ENCODE results near the gene SGSH.
"Not testable (repeated sequence)": the region's sequence is repeated elsewhere in the genome, so short reads cannot be mapped to it uniquely, and the experiment has no call there.

DNA sequence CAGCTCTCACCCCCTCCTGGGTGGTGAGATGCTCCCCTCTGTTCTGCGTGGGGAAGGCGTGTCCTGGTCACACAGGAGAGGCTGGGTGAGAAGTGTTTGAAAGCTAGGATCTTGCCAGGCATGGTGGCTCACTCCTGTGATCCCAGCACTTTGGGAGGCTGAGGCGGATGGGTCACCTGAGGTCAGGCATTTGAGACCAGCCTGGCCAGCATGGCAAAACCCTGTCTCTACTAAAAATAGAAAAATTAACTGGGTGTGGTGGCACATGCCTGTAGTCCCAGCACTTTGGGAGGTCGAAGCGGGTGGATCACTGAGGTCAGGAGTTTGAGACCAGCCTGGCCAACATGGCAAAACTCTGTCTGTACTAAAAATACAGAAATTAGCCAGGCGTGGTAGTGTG, 24.3 kb upstream of the SGSH start:
- not testable (repeated sequence) for TF ChIP-seq CTCF (conservative IDR thresholded peaks at IDR 0.05; ENCODE audit: low read length); EZH2phosphoT487 (IDR thresholded peaks at IDR 0.05; ENCODE audit: borderline replicate concordance, low read depth, low read length)
